Measurements from ENCODE around the gene MREG. TPM values are rescaled to one million over a fixed set of nuclear protein-coding genes. Genes with fewer than 3 reads are reported as not detected.
A peak's percentile ranks its signal among the peaks of the same experiment; 100 is the strongest.

MREG gene
- total RNA-seq, 1 experiment from 2014 or later = 15.9 TPM

DNA sequence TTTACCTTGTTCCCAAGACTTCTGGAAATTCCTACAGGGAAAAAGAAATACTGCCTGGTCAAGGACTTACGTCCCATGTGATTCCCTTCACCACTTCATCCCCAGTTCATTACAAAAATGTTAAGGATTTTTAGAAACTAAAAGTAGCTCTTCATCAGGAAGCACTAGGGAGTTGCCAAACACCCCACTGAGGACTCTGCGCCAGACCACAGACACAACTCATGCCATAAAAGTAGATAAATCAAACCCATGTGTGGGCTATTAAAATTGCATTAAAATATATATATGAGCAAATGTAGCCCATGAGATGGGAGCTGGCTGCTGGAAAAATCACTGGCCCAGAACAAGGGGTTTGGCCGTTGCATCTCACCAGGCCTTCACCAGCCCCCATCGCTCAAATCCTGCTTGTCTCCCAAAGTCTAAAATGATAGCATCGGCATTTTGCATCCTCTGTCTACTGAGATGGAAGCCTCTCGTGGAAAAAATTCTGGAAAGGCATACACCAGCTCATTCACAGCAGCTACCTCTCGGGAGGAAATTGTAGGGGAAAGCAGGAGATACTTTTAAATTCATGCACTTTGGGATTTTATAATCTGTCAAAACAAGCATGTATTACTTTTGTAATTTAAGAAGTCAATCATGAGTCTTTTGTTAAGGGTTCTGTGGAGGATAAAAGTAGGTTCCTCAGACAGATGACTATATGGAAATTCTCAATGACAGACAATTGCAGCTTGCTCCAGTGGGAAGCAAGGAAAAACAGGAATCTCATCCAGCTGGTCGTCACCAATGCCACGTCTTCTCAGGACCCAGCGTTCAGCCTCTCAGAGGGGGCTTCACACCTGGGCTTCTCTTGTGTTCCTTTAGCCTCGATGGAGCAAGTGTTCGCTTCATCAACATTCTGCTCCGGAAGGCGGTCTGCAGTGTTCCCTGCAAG is 113.9 kb downstream of the MREG start:
- ChIA-PET CTCF (interaction anchor here (0.6 kb wide), 1 partner anchor 15 kb away, joined by 3 read pairs; no protein-coding TSS in a partner anchor), POLR2A (ENCODE audit: low non-redundant PET) (interaction anchor here (0.6 kb wide), 1 partner anchor 31 kb away, joined by 3 read pairs; no protein-coding TSS in a partner anchor)
- peak; percentile 35 for DNase-seq (ENCODE audit: low spot score)
- Histone ChIP-seq H3K4me3 (ENCODE audit: low read depth, low read length, poor library complexity, severe bottlenecking) (no peak overlapping the region), H3K27me3 (replicated peaks; ENCODE audit: insufficient read depth, low read depth, low read length, poor library complexity) (no peaks in the 10 kb centered on the region), H3K9me3 (ENCODE audit: low read depth, low read length, poor library complexity, severe bottlenecking) (no peaks in the 10 kb centered on the region), H3K27ac (ENCODE audit: low read depth, low read length, poor library complexity, severe bottlenecking) (no peak overlapping the region), H3K4me1 (ENCODE audit: insufficient read depth, low read length, poor library complexity, severe bottlenecking) (peaks cover 14% of the 10 kb centered on the region), H3K36me3 (ENCODE audit: insufficient read depth, low read length, poor library complexity, severe bottlenecking) (no peaks in the 10 kb centered on the region)
- intact Hi-C loops (cut with micrococcal nuclease; ENCODE audit: unreplicated experiment) = no loop called here
- TF ChIP-seq, protein P1, sequence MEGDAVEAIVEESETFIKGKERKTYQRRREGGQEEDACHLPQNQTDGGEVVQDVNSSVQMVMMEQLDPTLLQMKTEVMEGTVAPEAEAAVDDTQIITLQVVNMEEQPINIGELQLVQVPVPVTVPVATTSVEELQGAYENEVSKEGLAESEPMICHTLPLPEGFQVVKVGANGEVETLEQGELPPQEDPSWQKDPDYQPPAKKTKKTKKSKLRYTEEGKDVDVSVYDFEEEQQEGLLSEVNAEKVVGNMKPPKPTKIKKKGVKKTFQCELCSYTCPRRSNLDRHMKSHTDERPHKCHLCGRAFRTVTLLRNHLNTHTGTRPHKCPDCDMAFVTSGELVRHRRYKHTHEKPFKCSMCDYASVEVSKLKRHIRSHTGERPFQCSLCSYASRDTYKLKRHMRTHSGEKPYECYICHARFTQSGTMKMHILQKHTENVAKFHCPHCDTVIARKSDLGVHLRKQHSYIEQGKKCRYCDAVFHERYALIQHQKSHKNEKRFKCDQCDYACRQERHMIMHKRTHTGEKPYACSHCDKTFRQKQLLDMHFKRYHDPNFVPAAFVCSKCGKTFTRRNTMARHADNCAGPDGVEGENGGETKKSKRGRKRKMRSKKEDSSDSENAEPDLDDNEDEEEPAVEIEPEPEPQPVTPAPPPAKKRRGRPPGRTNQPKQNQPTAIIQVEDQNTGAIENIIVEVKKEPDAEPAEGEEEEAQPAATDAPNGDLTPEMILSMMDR (conservative IDR thresholded peaks at IDR 0.05; ENCODE audit: low read depth, low read length) = no peak
- no peak for TF ChIP-seq EZH2 (IDR thresholded peaks at IDR 0.05; ENCODE audit: borderline replicate concordance, low read depth, low read length, poor library complexity, severe bottlenecking)
- BruUV-seq (replicated peaks) = no TSS peak

DNA sequence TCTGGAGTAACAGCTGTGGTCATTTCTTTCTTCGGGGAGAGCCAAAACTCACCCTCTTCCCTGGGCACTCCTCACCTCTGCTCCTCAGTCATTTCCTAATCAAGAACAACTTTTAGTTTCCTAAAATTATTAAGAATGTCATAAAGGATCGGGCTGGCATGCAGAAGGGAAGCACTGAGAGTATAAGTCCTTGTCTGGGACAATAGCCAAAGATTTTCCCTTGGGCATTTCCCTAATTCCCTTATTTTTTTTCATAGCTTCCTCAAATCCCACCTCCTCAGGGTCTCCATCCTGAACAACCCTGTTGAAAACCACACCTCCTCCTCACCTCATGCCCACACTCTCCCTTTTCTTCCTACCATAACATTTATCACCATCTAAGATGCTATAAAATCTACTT is 115.0 kb downstream of the MREG start:
- ChIA-PET POLR2A (ENCODE audit: low non-redundant PET) (interaction anchor here (0.6 kb wide), 1 partner anchor 32 kb away, joined by 3 read pairs; no protein-coding TSS in a partner anchor), CTCF (interaction anchor here (0.6 kb wide), 1 partner anchor 511 kb away, joined by 4 read pairs; no protein-coding TSS in a partner anchor)
- BruUV-seq (replicated peaks) = no TSS peak
- no peak for TF ChIP-seq EZH2 (IDR thresholded peaks at IDR 0.05; ENCODE audit: borderline replicate concordance, low read depth, low read length, poor library complexity, severe bottlenecking)
- TF ChIP-seq, protein P1 (conservative IDR thresholded peaks at IDR 0.05; ENCODE audit: low read depth, low read length) = no peak
- Histone ChIP-seq H3K4me1 (ENCODE audit: insufficient read depth, low read length, poor library complexity, severe bottlenecking) (peaks cover 14% of the 10 kb centered on the region), H3K27me3 (replicated peaks; ENCODE audit: insufficient read depth, low read depth, low read length, poor library complexity) (no peaks in the 10 kb centered on the region), H3K4me3 (ENCODE audit: low read depth, low read length, poor library complexity, severe bottlenecking) (no peak overlapping the region), H3K36me3 (ENCODE audit: insufficient read depth, low read length, poor library complexity, severe bottlenecking) (no peaks in the 10 kb centered on the region), H3K9me3 (ENCODE audit: low read depth, low read length, poor library complexity, severe bottlenecking) (no peaks in the 10 kb centered on the region), H3K27ac (ENCODE audit: low read depth, low read length, poor library complexity, severe bottlenecking) (no peak overlapping the region)
- intact Hi-C loops (cut with micrococcal nuclease; ENCODE audit: unreplicated experiment) = no loop called here
- DNase-seq (ENCODE audit: low spot score) = no peak

DNA sequence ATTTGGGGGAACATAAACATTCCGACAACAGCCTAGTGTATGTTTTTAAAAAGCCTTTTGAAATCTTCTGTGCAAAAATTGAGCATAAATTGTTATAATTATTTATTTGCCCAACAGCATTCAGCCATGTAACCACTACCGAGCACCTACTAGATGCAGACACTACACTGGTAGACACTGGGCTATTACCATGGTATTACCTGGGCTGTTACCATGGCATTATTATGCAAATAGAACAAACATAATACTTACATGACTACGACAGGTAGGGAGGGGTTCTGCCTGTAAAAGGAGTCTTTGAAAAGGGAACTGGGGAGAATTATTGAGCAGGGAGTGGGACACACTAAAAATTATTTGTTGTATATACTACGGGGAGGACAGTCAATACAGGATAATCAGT is 116.4 kb downstream of the MREG start:
- ChIA-PET CTCF (no interaction called here), POLR2A (ENCODE audit: low non-redundant PET) (no interaction called here)
- H3K4me1 ChIP-seq (ENCODE audit: insufficient read depth, low read length, poor library complexity, severe bottlenecking) = peaks cover 14% of the 10 kb centered on the region

More for the DNA sequence above, 116.4 kb downstream of the MREG start:
- no TSS peak for BruUV-seq (replicated peaks)
- DNase-seq (ENCODE audit: low spot score) = no peak
- H3K4me3 ChIP-seq (ENCODE audit: low read depth, low read length, poor library complexity, severe bottlenecking) = no peak overlapping the region
- TF ChIP-seq, protein P1 (conservative IDR thresholded peaks at IDR 0.05; ENCODE audit: low read depth, low read length) = no peak
- no peak for TF ChIP-seq EZH2 (IDR thresholded peaks at IDR 0.05; ENCODE audit: borderline replicate concordance, low read depth, low read length, poor library complexity, severe bottlenecking)
- H3K27me3 ChIP-seq (replicated peaks; ENCODE audit: insufficient read depth, low read depth, low read length, poor library complexity) = no peaks in the 10 kb centered on the region
- no peak overlapping the region for H3K27ac ChIP-seq (ENCODE audit: low read depth, low read length, poor library complexity, severe bottlenecking)
- no peaks in the 10 kb centered on the region for H3K9me3 ChIP-seq (ENCODE audit: low read depth, low read length, poor library complexity, severe bottlenecking)
- intact Hi-C loops (cut with micrococcal nuclease; ENCODE audit: unreplicated experiment) = no loop called here
- H3K36me3 ChIP-seq (ENCODE audit: insufficient read depth, low read length, poor library complexity, severe bottlenecking) = no peaks in the 10 kb centered on the region
